ENCODE results near the gene ADGRL3.

The ADGRL3 gene

GRCh38 chr4:61373901-61374440, 173.8 kb downstream of the ADGRL3 start:
- no peak for DNase-seq (ENCODE audit: low read depth)
- in situ Hi-C loops (cut with HindIII; ENCODE audit: low sequenced_read_pairs) = no loop called here
- TF ChIP-seq, protein P1, sequence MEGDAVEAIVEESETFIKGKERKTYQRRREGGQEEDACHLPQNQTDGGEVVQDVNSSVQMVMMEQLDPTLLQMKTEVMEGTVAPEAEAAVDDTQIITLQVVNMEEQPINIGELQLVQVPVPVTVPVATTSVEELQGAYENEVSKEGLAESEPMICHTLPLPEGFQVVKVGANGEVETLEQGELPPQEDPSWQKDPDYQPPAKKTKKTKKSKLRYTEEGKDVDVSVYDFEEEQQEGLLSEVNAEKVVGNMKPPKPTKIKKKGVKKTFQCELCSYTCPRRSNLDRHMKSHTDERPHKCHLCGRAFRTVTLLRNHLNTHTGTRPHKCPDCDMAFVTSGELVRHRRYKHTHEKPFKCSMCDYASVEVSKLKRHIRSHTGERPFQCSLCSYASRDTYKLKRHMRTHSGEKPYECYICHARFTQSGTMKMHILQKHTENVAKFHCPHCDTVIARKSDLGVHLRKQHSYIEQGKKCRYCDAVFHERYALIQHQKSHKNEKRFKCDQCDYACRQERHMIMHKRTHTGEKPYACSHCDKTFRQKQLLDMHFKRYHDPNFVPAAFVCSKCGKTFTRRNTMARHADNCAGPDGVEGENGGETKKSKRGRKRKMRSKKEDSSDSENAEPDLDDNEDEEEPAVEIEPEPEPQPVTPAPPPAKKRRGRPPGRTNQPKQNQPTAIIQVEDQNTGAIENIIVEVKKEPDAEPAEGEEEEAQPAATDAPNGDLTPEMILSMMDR (IDR thresholded peaks at IDR 0.05; ENCODE audit: low read depth, low read length, missing control alignments) = no peak
- H3K4me3 ChIP-seq (ENCODE audit: low read depth, low read length) = no peak overlapping the region

GRCh38 chr4:61374447-61374891, 174.3 kb downstream of the ADGRL3 start:
- in situ Hi-C loops (cut with HindIII; ENCODE audit: low sequenced_read_pairs) = no loop called here
- peak; percentile 88 for DNase-seq (ENCODE audit: low read depth)
- no peak overlapping the region for H3K4me3 ChIP-seq (ENCODE audit: low read depth, low read length)
- TF ChIP-seq, protein P1 (IDR thresholded peaks at IDR 0.05; ENCODE audit: low read depth, low read length, missing control alignments) = no peak

- in situ Hi-C loops (cut with HindIII; ENCODE audit: low sequenced_read_pairs) = no loop called here
- no peak for DNase-seq (ENCODE audit: low read depth)
- TF ChIP-seq, protein P1 (IDR thresholded peaks at IDR 0.05; ENCODE audit: low read depth, low read length, missing control alignments) = no peak
- H3K4me3 ChIP-seq (ENCODE audit: low read depth, low read length) = no peak overlapping the region
Observed at GRCh38 chr4:61375301-61375700, 175.2 kb downstream of the ADGRL3 start.

GRCh38 chr4:61376301-61376700, 176.2 kb downstream of the ADGRL3 start:
- no peak for DNase-seq (ENCODE audit: low read depth)
- no peak overlapping the region for H3K4me3 ChIP-seq (ENCODE audit: low read depth, low read length)
- in situ Hi-C loops (cut with HindIII; ENCODE audit: low sequenced_read_pairs) = no loop called here
- TF ChIP-seq, protein P1 (IDR thresholded peaks at IDR 0.05; ENCODE audit: low read depth, low read length, missing control alignments) = no peak

DNA sequence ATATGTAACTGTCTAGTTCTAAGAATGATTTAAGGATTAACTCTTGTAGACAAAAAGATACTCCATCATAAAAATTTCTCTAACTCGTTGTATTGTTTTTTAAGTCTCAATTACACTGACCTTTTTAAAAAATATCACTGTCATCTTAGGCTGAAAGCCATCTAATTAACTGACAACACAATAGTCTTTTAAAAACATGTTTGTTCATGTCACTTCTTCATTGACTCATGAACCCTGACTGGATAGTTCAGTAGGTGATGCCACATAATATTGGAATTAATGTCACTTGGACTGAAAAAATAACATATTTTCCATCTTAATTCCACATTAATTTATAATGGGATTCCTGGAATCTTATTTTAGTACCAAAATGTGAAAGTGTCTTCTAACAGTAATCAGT, 179.3 kb downstream of the ADGRL3 start:
- in situ Hi-C loops (cut with HindIII; ENCODE audit: low sequenced_read_pairs) = no loop called here
- DNase-seq (ENCODE audit: low read depth) = no peak
- TF ChIP-seq, protein P1 (IDR thresholded peaks at IDR 0.05; ENCODE audit: low read depth, low read length, missing control alignments) = no peak
- H3K4me3 ChIP-seq (ENCODE audit: low read depth, low read length) = no peak overlapping the region

DNA sequence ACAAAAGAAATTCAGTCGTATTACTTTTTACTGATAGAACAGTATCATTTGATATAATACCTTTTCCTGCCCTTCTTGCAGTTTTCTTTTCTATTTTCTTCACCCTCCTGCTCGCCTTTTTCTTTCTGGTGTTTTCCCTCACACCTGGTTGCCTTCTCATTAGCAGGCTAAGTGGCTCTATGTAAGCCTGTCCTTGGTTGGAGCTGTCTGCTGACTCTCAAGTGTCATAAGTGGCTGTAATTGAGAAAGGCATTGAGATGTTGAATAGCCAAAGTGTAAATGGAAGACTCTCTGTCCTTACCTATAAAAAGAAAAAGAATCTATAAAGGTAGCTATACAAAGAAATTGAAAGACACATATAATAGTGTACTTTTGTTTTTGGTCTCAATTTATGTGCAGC, 180.7 kb downstream of the ADGRL3 start:
- TF ChIP-seq, protein P1 (IDR thresholded peaks at IDR 0.05; ENCODE audit: low read depth, low read length, missing control alignments) = no peak
- in situ Hi-C loops (cut with HindIII; ENCODE audit: low sequenced_read_pairs) = no loop called here
- no peak overlapping the region for H3K4me3 ChIP-seq (ENCODE audit: low read depth, low read length)
- DNase-seq (ENCODE audit: low read depth) = no peak
